PFSK-1 (cell line): ENCODE data around the gene PGGHG.
A peak's percentile ranks its signal among the peaks of the same experiment; 100 is the strongest.

Experiments used
- FOXP2 ChIP-seq: optimal IDR thresholded peaks from 2 replicates; pipeline ENCODE3; 2011; ENCODE audit warnings: borderline replicate concordance, control low read depth, inconsistent platforms; ENCODE audit not compliant: insufficient read depth; ENCODE audit errors: extremely low read length, extremely low read depth
- POLR2AphosphoS5 ChIP-seq: IDR thresholded peaks from 2 replicates; pipeline ENCODE4 v1.6.1; 2012; ENCODE audit warnings: low read depth, mild to moderate bottlenecking, control low read depth, low read length, moderate library complexity
- REST ChIP-seq, 2 experiments: IDR thresholded peaks; 2 replicates each; pipeline versions ENCODE4 v1.6.1 to v1.8.0; 2011 to 2012; ENCODE audit warnings: low read depth in 2 of 2, low read length in 2 of 2, control low read depth in 1 of 2, inconsistent platforms in 1 of 2, mild to moderate bottlenecking in 1 of 2, moderate library complexity in 1 of 2; ENCODE audit not compliant: insufficient read depth in 1 of 2
- SIN3A ChIP-seq: IDR thresholded peaks from 2 replicates; pipeline ENCODE4 v1.6.1; 2012; ENCODE audit warnings: mild to moderate bottlenecking, low read length, moderate library complexity, borderline replicate concordance; ENCODE audit not compliant: insufficient read depth
- TAF1 ChIP-seq: IDR thresholded peaks from 2 replicates; pipeline ENCODE4 v1.6.1; 2012; ENCODE audit warnings: low read length, control low read depth, borderline replicate concordance; ENCODE audit not compliant: insufficient read depth

The PGGHG gene

GRCh38 chr11:268716-269145 is 20.2 kb upstream of the PGGHG start:
- peak; percentile 96 for TF ChIP-seq FOXP2

DNA sequence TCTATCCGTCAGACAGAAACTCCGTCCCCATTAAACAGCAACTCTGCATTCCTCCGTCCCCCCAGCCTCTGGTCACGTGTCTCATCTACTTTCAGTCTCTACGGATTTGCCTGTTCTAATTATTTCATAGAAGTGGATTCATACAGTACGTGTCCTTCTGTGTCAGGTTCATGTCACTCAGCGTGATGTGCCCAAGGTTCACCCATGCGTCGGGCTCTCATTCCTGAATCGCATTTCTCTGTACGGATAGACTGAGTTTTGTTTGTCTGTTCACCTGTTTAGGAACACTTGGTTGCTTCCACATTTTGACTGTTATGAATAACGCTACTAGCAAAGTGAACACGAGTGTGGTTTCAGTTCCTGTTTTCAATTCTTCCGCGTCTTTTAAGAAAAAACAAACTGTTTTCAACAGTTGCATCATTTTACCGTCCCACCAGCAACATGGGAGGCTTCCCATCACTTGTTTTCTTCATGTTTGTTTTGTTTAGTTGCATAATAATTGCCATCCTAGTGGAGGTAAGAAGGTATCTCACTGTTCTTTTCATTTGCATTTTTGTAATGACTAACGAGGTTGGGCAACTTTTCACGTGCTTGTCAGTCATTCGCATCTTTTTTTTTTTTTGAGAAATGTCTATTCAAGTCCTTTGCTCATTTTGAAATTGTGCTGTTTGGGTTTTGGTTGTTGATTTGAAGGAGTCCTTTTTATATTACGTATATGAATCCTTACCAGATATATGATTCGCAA is 19.6 kb upstream of the PGGHG start:
- TF ChIP-seq SIN3A = no peak
- no peak for TF ChIP-seq REST (IDR thresholded peaks at IDR 0.05; ENCODE audit: insufficient read depth in 1 of 2, low read depth in 2 of 2, low read length in 2 of 2)
- 0 out of 2 replicates have a peak, but pooled peaks have one; percentile 17 for TF ChIP-seq TAF1
- no peak for TF ChIP-seq POLR2AphosphoS5

GRCh38 chr11:270451-271318 is 18.2 kb upstream of the PGGHG start:
- TF ChIP-seq POLR2AphosphoS5 = no peak
- no peak for TF ChIP-seq FOXP2
- no peak for TF ChIP-seq TAF1
- no peak for TF ChIP-seq REST (IDR thresholded peaks at IDR 0.05; ENCODE audit: insufficient read depth in 1 of 2, low read depth in 2 of 2, low read length in 2 of 2)

- no peak for TF ChIP-seq TAF1
- no peak for TF ChIP-seq REST (IDR thresholded peaks at IDR 0.05; ENCODE audit: insufficient read depth in 1 of 2, low read depth in 2 of 2, low read length in 2 of 2)
- TF ChIP-seq SIN3A = no peak
- no peak for TF ChIP-seq POLR2AphosphoS5
- TF ChIP-seq FOXP2 = no peak
Observed at GRCh38 chr11:271319-271715, 17.6 kb upstream of the PGGHG start.

DNA sequence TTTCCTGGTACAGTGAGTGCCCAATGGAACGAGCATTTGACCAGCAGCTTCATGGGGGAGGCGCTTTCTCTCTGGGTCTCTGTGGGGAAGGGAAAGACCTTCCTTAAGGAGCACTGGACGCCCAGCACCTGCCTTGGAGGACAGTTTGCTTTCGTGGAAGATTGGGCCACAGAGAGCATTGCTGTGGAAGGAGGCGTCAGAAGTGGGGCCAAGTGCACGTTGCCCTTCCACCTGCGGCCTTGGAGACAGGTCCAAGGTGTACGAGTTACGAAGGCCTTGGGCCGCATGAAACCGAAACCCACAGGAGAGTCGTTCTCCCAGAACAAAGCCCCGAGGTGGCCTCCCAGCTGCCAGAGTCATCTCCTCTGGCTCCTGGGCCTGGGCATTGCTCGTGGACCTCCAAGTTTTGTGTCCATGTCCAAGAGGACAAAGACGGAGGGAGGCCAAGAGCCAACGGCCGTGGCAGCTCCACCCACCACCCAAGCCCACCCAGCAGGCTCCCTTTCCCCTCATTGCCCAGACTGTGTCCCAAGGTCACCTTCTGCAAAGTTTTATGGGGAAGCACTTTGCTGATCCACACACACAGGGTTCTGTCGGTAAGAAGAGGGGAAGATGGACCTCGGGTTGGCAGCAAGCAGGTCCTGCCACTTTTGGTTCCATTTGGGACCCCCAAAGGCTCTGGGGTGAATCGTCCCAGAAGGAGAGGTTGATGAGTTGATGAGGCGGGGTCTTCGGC is 16.6 kb upstream of the PGGHG start:
- no peak for TF ChIP-seq TAF1
- no peak for TF ChIP-seq REST (IDR thresholded peaks at IDR 0.05; ENCODE audit: insufficient read depth in 1 of 2, low read depth in 2 of 2, low read length in 2 of 2)
- TF ChIP-seq FOXP2 = no peak
